ENCODE results near the gene IRX6.

Gene IRX6

DNA sequence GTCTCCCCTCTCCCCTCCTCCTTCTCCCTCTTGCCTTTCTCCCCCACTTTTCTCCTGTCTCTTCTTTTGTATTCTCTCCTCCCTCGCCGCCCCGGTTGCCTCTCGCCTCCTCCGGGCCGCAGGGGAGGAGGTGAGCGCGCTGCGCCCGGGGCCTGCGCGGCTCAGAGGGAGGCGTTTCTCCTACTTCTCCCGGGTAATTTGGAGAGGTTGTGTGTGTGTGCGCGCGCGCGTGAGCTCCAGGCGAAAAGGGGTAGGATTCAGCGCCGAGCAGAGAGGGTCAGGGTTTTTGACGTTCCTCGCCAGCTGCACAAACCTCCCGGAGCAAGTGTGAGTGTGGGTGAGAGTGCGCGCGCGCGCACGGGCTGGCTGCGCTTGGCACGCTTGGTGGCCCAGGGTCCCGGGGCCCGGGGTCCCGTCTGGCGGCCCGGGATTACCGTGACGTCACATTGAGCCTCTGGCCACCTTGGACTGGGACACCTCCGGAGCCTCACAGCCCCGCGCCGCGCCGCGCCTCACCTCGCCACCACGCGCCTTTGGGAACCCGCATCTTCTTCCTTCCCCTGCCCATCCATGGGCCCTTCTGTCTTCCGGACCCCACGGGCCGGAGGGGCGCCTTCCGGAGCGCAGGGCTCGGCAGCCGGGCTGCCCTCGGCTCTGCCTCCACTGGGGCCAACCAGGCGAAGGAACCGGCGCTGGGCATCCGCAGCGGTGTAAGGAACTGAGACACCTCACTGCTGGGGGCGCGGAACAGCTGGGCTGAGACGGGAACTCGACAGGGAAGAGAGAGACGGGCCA is 479 bp downstream of the IRX6 start:
- DNase-seq (ENCODE audit: low spot score): no peak

DNA sequence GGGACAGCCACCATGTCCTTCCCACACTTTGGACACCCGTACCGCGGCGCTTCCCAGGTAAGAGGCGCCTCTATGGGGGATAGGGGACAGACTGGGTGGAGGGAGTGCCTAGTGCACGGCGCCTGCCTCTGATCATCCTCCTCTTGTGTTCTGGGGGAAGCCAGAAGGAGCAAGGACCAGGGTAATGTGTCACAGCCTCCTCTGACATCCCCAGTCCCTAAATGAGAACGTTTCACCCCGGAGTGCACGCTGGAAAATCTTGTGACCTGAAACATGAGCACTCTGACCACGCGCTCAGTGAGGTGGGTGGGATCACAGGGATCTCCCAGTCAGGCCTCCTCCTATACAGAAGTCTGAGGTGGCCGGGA is 1.1 kb downstream of the IRX6 start:
- no peak for DNase-seq (ENCODE audit: low spot score)

GRCh38 chr16:55325458-55326109 is 1.6 kb downstream of the IRX6 start:
- no peak for DNase-seq (ENCODE audit: low spot score)

DNA sequence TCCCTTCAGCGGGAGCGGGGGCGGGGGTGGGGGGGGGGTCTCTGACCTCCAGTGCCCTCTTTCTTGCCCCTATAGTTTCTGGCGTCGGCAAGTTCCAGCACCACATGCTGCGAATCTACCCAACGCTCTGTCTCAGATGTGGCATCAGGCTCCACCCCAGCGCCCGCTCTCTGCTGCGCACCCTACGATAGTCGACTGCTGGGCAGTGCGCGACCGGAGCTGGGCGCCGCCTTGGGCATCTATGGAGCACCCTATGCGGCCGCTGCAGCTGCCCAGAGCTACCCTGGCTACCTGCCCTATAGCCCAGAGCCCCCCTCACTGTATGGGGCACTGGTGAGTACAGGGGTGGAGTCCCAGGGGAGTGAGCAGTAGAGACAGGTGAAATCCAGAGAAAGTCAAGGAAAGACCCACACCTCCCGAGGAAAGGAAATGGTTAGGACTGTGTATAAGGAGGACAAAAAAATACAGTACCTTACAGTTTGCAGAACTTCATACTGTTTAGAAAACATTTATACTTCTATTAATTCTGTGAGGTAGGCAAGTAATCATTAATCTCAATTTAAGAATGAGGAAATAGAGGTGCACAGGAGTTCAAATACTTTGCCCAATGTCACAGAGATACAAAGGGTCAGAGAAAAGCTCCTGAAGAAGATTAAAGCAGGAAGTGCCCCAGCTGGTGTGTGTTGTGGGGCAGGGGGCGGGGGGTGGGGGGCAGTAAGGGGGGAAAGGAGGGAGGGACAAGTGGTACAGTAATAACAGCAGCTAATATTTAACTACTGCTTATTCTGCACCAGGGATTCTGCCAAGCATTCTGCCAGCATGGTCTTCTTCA is 2.5 kb downstream of the IRX6 start:
- DNase-seq (ENCODE audit: low spot score): no peak

DNA sequence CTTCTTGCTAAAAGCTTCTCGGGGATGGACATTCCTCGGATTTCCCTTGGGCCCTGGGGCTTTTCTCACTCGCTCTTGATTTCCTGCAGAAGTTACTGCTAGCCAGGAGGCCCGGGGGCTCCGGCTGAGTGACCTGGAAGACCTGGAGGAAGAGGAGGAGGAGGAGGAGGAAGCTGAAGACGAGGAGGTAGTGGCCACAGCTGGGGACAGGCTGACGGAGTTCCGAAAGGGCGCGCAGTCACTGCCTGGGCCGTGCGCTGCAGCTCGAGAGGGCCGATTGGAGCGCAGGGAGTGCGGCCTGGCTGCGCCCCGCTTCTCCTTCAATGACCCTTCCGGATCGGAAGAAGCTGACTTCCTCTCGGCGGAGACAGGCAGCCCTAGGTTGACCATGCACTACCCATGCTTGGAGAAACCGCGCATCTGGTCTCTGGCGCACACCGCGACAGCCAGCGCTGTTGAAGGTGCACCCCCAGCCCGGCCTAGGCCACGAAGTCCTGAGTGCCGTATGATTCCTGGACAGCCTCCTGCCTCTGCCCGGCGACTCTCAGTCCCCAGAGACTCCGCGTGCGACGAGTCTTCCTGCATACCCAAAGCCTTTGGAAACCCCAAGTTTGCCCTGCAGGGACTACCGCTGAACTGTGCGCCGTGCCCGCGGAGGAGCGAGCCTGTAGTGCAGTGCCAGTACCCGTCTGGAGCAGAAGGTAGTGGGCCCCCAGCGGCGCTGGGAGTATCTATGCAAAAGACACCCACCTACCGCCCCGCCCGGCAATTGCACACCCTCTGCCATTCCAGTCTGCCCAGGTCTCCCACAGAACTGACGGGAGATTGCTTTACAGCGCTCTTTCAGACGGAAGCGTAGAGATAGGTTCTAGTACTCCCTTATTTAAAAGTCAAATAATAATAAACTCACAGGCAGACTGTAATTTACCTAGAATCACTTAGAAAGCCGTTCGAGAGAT is 4.9 kb downstream of the IRX6 start:
- DNase-seq (ENCODE audit: low spot score): no peak

GRCh38 chr16:55329791-55330428 is 5.9 kb downstream of the IRX6 start:
- DNase-seq (ENCODE audit: low spot score): no peak

GRCh38 chr16:55330781-55331647 is 7.0 kb downstream of the IRX6 start:
- no peak for DNase-seq (ENCODE audit: low spot score)

DNA sequence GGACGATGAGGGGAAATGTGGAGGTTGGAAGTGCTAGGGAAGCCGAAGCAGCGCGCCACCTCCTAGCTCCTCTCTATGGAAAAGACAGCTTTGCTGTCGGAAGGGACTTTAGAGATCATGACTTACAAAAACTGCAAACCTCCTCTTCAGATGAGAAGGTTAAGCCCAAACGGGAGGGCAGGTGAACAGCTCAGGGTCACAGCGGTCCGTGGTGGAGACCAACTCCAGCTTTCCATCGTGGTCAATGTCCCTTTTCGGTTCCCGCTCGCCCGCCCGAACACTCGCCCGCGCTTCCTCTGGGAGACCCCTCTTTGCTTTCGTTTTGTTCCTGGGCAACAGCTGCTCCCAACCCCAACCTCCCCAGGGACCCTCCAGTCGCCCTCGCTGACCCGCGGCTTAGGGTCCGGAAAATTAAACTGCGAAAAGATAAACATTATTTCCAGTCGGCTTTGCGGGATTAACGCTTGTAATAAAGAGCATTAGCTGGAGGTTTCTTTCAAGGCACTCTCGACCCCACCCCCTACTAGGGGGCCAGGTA is 7.7 kb downstream of the IRX6 start:
- no peak for DNase-seq (ENCODE audit: low spot score)

- DNase-seq (ENCODE audit: low spot score): no peak
These were observed 9.7 kb downstream of the IRX6 start for GRCh38 chr16:55333684-55334083.

- DNase-seq (ENCODE audit: low spot score): no peak
These were observed 14.6 kb downstream of the IRX6 start for GRCh38 chr16:55338646-55339045.

- DNase-seq (ENCODE audit: low spot score): no peak
These were observed 16.4 kb downstream of the IRX6 start for GRCh38 chr16:55340445-55340844.

GRCh38 chr16:55341681-55342080 is 17.7 kb downstream of the IRX6 start:
- no peak for DNase-seq (ENCODE audit: low spot score)

DNA sequence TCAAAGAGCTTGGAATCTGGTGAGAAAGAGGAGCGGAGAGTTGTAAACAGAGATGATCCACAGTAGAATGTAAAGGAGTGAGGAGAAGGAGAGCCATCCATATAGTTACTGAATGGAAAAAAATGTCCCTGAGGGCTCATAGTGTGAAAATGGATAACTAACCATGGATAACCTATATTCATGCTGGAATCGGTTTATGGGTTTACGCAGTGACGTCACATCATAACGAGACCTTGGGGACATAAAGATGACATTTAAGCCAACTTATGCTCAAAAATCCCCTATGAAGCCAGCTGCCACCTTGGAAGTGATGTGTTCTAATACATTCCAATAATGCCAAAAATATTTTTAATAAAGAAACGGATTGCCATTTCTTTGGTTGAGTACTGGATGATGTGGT is 22.5 kb downstream of the IRX6 start:
- no peak for DNase-seq (ENCODE audit: low spot score)

GRCh38 chr16:55349867-55350266 is 25.9 kb downstream of the IRX6 start:
- DNase-seq (ENCODE audit: low spot score): no peak

GRCh38 chr16:55350984-55351383 is 27.0 kb downstream of the IRX6 start:
- no peak for DNase-seq (ENCODE audit: low spot score)

- DNase-seq (ENCODE audit: low spot score): no peak
These were observed 27.9 kb downstream of the IRX6 start for GRCh38 chr16:55351936-55352335.

GRCh38 chr16:55357241-55357640 is 33.2 kb downstream of the IRX6 start:
- no peak for DNase-seq (ENCODE audit: low spot score)

GRCh38 chr16:55359946-55360345 is 35.9 kb downstream of the IRX6 start:
- no peak for DNase-seq (ENCODE audit: low spot score)

DNA sequence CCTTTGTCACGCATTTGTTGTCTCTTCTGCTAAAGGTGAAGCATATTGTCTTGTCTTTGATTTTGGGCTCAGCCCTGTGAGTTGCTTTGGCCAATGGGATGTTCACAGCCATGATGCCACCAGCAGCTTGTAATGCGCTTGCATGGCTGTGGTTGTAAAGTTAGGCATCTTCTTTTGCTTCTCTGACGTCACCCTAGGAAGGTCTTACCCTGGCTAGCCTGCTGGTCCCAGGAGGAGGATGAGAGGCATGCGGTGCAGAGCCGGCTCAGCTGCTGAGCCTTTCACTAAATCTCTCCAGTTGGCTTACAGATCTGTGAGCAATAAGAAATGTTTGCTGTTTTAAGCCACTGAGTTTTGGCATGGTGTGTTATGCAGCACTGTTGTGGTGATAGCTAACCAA is 40.8 kb downstream of the IRX6 start:
- no peak for DNase-seq (ENCODE audit: low spot score)

DNA sequence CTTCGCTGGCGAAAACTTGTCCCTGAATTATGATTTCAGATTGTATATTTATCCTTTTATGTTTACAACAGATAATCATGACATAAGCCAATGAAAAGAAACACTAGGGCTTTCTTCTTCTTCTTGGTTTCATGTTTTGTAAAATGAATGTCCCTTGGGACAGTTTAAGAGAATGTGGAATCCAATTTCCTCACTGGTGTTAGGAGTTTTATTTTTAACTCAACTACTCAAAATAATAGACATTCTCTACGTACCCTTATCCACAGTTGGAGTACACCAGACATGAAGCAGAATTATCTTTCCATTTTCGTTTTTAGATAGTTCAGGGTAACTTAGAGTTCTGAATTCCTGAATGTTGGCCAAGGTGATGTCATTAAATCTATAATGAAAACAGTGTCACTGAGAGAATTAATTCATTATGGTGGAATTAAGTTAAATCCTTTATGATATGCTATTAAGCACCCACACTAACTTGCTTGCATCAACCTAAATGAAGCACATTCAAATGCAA is 43.4 kb downstream of the IRX6 start:
- no peak for DNase-seq (ENCODE audit: low spot score)
